Prostate gland (tissue), 2 donors: Measurements from ENCODE around the gene LGI4.

ENCODE experiments used
- CTCF ChIP-seq, 4 experiments: fragments of 200-600 bp in 2 of 4; fragments of 450-650 bp in 2 of 4; sonication (generic) in 2 of 4; IDR thresholded peaks; 1 replicate in 3 of 4; 2 replicates in 1 of 4; pipeline ENCODE4 v1.5.1; 2016 to 2019; ENCODE audit warnings: antibody characterized with exemption in 4 of 4, mild to moderate bottlenecking in 2 of 4, moderate library complexity in 2 of 4
- POLR2A ChIP-seq: fragments of 450-650 bp; IDR thresholded peaks from one replicate; pipeline ENCODE4 v1.6.1; 2016; ENCODE audit warnings: antibody characterized with exemption, mild to moderate bottlenecking
- POLR2AphosphoS5 ChIP-seq: sonication (generic); formaldehyde crosslinking; IDR thresholded peaks from one replicate; pipeline ENCODE4 v1.6.1; 2017; ENCODE audit warnings: antibody characterized with exemption

GRCh38 chr19:35076026-35076370, 58.9 kb downstream of the LGI4 start:
- TF ChIP-seq POLR2AphosphoS5, result no peak
- TF ChIP-seq CTCF (IDR thresholded peaks at IDR 0.05), result no peak
- no peak for TF ChIP-seq POLR2A
